Kidney (tissue), 14 donors: ENCODE data around the gene CADM4. TPM values are rescaled to one million over a fixed set of nuclear protein-coding genes. Genes with fewer than 3 reads are reported as not detected.

Experiments used
- DNase-seq, 5 donors: peaks; one replicate each; pipeline ENCODE4 v3.0.0-alpha.2; 2013 to 2020
- FAIRE-seq: peaks from 2 replicates; lab custom pipeline; 2012; peaks lifted over from hg19 to GRCh38; lab: Jason Lieb, UNC
- H3K27ac ChIP-seq, 2 donors: one replicate each; pipeline ENCODE4 v1.7.0; 2013; ENCODE audit warnings: low read depth in 2 of 2, low read length in 2 of 2, inconsistent platforms in 1 of 2
- H3K27me3 ChIP-seq: one replicate; pipeline ENCODE4 v1.7.1; 2013; ENCODE audit warnings: low read length, inconsistent platforms; ENCODE audit not compliant: control insufficient read depth, insufficient read depth
- H3K36me3 ChIP-seq, 3 donors: one replicate each; pipeline versions ENCODE4 v1.7.0 to v1.7.1; 2013; ENCODE audit warnings: low read length in 3 of 3, control low read depth in 1 of 3, inconsistent platforms in 1 of 3; ENCODE audit not compliant: insufficient read depth in 3 of 3, control insufficient read depth in 2 of 3
- H3K4me1 ChIP-seq, 3 donors: one replicate each; pipeline versions ENCODE4 v1.7.0 to v1.7.1; 2013; ENCODE audit warnings: low read length in 3 of 3, inconsistent platforms in 1 of 3, low read depth in 1 of 3; ENCODE audit not compliant: control insufficient read depth in 2 of 3, insufficient read depth in 2 of 3
- H3K4me3 ChIP-seq, 3 donors: one replicate each; pipeline versions ENCODE4 v1.7.0 to v1.8.1; 2013; ENCODE audit warnings: low read length in 3 of 3, control low read depth in 1 of 3, inconsistent platforms in 1 of 3
- H3K9ac ChIP-seq, 3 donors: one replicate each; pipeline versions ENCODE4 v1.7.0 to v1.7.1; 2013; ENCODE audit warnings: low read length in 3 of 3, control low read depth in 1 of 3, inconsistent platforms in 1 of 3
- H3K9me3 ChIP-seq, 3 donors: one replicate each; pipeline versions ENCODE4 v1.7.0 to v1.7.1; 2013; ENCODE audit warnings: low read length in 3 of 3, control low read depth in 1 of 3, inconsistent platforms in 1 of 3; ENCODE audit not compliant: control insufficient read depth in 2 of 3, insufficient read depth in 1 of 3
- CTCF ChIP-seq: IDR thresholded peaks from 3 replicates; pipeline ENCODE4 v1.5.1; 2012; ENCODE audit warnings: mild to moderate bottlenecking, moderate library complexity, borderline replicate concordance; ENCODE audit not compliant: insufficient read depth; ENCODE audit errors: extremely low read depth
- intact Hi-C: fragments of 100-400 bp; cut with DNase I; formaldehyde crosslinking; loops from one replicate; pipeline ENCODE4 v1.11.1; 2022
- polyA plus RNA-seq: library from polyadenylated mRNA; stranded (reverse); fragments of 350-450 nt; fragmentation: Illumina TruSeq; extraction: RNeasy Lipid Tissue Mini Kit (QIAGEN cat#74804); gene quantifications from one replicate; pipeline ENCODE4 v1.2.3, GENCODE V29; 2014; ENCODE audit warnings: low read depth, low replicate concordance; ENCODE audit not compliant: insufficient read depth
- total RNA-seq: library from RNA; stranded (reverse); fragmentation: NEBNext Ultra II Directional; extraction: Animal tissue kit (Norgen Biotek cat#: 25700); gene quantifications from one replicate; pipeline ENCODE4 v1.2.1, GENCODE V29; 2021
- donor health status: control.
- donor health status: control.
- donor health status: control.
- donor health status: control.
- donor health status: control.
- donor health status: DM: yes; HTN: yes; CAD: no.
- donor health status: Normal renal cell carcinoma (clear cell type).

The CADM4 gene
- total and polyA plus RNA-seq, 2 donors from 2014 or later = 25.3 to 47.0 TPM

- Histone ChIP-seq H3K9me3 (no peaks in the 10 kb centered on the region), H3K4me3 (no peak overlapping the region), H3K27me3 (no peaks in the 10 kb centered on the region), H3K27ac (no peak overlapping the region), H3K4me1 (peaks cover 0 to 8% (median 0%) of the 10 kb centered on the region in 3 donors), H3K36me3 (no peaks in the 10 kb centered on the region), H3K9ac (no peak overlapping the region)
- FAIRE-seq (no peak), DNase-seq (no peak)
- intact Hi-C loops = no loop called here
- TF ChIP-seq CTCF = no peak
These were observed 2.9 kb upstream of the CADM4 start for GRCh38 chr19:43642531-43642930.

- Histone ChIP-seq H3K27ac (no peak overlapping the region), H3K4me3 (no peak overlapping the region), H3K9ac (no peak overlapping the region), H3K4me1 (peaks cover 0 to 8% (median 0%) of the 10 kb centered on the region in 3 donors), H3K9me3 (no peaks in the 10 kb centered on the region), H3K36me3 (no peaks in the 10 kb centered on the region), H3K27me3 (no peaks in the 10 kb centered on the region)
- intact Hi-C loops = no loop called here
- DNase-seq = no peak
- no peak for FAIRE-seq
- no peak for TF ChIP-seq CTCF
These were observed 1.7 kb upstream of the CADM4 start for GRCh38 chr19:43641333-43641732.

- H3K27me3 ChIP-seq = no peaks in the 10 kb centered on the region
- H3K9me3 ChIP-seq = no peaks in the 10 kb centered on the region
- no peaks in the 10 kb centered on the region for H3K36me3 ChIP-seq
- TF ChIP-seq CTCF = no peak
- FAIRE-seq (no peak), DNase-seq (no peak)
- peak overlapping the region in 1 of 3 donors; percentile 19 for H3K9ac ChIP-seq
- H3K4me3 ChIP-seq = peak overlapping the region; percentile 50 to 55 (median 53)
- H3K27ac ChIP-seq = no peak overlapping the region
- H3K4me1 ChIP-seq = peaks cover 0 to 8% (median 0%) of the 10 kb centered on the region in 3 donors
- intact Hi-C loops = no loop called here
These were observed 741 bp upstream of the CADM4 start for GRCh38 chr19:43640424-43640757.

- Histone ChIP-seq H3K4me1 (peaks cover 0 to 14% (median 3%) of the 10 kb centered on the region in 3 donors), H3K4me3 (peak overlapping the region; percentile 59 to 68 (median 66)), H3K9ac (peak overlapping the region in 1 of 3 donors; percentile 69), H3K36me3 (no peaks in the 10 kb centered on the region), H3K27ac (no peak overlapping the region), H3K9me3 (no peaks in the 10 kb centered on the region), H3K27me3 (no peaks in the 10 kb centered on the region)
- DNase-seq (peak in 1 of 5 donors; percentile 64), FAIRE-seq (no peak)
- TF ChIP-seq CTCF = no peak
- intact Hi-C loops = no loop called here
These were observed 593 bp downstream of the CADM4 start for GRCh38 chr19:43638995-43639518.
